Measurements from ENCODE around the gene OR7G3.

The OR7G3 gene

DNA sequence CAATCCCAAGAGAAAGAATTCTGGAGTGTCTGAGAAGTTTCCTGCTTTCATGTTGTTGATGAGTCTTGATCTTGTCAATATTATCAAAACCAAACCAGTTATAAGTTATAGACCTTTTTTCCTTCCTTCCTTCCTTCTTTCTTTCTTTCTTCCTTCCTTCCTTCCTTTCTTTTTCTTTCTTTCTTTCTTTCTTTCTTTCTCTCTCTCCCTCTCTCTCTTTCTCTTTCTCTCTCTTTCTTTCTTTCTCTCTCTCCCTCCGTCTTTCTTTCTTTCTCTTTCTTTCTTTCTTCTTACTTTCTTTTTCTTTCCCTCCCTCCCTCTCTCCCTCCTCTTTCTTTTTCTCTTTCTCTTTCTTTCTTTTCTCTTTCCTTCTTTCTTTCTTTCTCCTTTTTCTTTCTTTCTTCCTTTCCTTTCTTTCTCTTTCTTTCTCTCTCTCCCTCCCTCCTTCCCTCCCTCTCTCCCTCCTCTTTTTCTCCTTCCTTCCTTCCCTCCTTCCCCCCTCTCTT is at the start of gene OR7G3:
OR7G3 (minus strand) TSS at position 51 of the 506 bp plus-strand sequence; CDS start at position 51, 0 bp downstream.
- no peak for DNase-seq

DNA sequence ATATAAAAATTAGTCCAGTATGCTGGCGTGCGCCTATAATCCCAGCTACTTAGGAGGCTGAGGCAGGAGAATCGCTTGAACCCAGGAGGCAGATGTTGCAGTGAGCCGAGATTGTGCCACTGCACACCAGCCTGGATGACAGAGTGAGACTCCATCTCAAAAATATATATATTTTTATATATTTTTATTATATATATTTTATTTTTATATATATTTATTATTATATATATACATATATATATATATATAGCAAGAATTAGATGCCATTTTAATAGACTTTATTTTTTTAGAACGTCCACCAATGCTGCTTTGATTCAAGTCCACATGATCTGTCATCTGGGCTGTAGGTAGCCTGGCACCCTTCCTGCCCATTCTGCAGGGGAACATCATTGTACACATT is 48.6 kb upstream of the OR7G3 start:
- DNase-seq, result no peak

DNA sequence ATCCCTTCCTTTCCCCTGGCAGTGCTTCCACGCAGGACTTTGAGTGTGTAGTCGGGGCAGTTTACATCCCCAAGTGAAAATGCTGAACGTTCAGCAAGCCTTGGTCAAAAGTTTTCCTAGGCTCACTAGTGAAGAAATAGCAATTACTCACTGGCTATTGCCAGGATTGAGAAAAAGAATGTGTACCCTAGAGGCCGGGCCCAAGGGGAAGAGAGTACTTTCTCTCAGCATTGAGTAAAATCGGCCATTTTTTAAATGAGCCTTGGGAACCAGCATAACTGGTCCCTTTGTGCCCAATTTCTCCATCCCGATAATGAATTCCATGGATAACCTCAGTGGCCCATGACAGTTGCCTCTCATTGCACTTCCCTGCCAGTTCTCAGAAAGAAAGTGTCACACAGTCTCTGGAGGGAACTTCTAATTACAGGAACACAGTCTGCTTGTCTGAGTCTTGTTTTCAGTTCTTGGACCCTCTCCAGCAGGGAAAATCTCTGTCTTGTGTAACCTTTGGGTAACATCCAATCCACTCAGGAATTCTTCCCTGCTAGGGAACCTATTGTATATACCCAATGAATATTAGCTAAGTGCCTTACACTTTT is 44.7 kb upstream of the OR7G3 start:
- no peak for DNase-seq

DNA sequence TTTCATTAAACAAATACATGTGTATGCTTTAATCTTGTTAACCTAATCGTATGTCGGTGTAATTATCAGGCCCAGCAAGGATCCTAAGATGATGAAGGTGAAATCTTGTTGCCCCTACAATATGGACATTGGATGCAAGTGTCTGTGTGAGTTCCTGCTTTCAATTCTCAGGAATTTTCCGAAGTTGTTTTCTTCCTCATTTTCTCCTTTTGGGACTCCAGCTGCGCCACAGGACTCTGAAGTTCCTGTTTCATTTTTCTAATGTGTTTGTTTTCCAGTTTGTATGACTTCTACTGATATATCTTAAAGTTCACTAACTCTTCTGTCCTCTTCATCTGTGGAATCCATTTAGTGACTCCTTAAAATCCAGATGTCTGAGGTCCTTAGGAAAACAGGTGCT is 40.1 kb upstream of the OR7G3 start:
- DNase-seq, result no peak

DNA sequence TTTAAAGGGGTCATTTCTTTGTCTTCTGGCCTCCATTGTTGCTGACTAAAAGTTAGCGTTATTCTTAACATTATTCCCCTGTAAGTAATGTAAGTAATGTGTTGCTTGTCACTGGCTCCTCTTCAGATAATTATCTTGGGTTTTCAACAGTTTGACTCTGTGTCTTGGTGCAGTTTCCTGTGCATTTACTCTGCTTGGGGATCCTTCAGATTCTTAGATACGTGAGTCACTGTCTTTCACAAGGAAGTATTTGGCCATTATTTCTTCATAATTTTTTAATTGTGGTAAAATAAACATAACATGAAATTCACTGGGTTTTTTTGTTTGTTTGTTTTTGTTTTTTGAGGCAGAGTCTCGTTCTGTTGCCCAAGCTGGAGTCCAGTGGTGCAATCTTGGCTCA is 38.5 kb upstream of the OR7G3 start:
- no peak for DNase-seq

DNA sequence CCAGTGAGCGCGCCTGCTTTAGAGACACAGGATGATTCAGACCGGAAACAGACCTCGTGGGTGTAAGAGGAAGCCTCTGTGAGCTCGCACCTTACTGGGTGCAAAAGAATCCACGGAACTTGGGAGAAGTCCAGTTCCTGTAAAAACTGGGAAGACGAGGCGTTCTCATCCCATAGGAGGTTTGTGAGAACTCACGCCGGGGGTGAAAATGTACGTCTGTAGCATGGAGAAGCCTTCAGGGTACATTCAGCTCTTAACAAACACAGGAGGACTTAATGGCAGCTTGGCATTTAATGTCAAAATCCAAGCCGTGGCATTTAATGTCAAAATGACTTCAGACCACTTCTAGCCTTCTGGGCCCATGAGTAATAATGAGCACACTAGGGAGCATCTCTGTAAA is 34.7 kb upstream of the OR7G3 start:
- no peak for DNase-seq

DNA sequence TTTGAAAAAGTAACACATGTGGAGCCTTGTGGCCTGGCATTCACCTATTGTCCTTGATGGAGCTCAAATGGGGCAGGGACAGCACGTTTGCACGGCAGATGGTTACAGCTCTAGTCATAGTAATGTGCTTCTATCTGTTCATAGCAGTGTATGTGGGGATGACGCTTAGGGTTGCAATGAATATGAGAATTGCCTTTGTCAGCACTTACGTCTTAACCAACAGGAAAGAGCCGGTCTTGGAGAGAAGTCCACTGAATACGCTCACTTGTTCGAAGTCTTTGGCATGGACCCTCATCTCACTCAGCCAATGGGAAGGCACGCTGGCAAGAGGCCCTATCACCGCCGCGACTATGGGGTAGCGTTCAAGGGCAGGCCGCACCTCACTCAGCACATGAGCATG is 33.1 kb upstream of the OR7G3 start:
- no peak for DNase-seq

DNA sequence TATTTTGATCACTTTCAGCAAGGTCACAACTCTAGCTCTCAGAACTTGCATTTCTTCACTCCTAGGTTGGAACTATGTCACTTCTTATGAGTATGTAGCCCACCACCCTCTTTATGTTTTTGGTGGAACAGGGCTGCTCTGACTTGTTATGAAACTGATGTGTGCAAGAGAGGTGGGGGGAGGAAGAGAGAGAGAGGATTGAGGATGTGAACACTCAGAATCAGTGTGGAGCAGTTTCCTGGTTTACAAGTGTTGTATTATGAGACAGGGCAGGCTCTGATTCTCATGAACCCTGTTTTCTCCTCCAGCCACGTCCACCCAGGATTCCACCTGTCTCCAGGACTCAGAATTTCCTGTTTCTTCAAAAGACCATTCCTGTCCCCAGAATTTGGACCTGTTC is 29.6 kb upstream of the OR7G3 start:
- DNase-seq, result no peak

DNA sequence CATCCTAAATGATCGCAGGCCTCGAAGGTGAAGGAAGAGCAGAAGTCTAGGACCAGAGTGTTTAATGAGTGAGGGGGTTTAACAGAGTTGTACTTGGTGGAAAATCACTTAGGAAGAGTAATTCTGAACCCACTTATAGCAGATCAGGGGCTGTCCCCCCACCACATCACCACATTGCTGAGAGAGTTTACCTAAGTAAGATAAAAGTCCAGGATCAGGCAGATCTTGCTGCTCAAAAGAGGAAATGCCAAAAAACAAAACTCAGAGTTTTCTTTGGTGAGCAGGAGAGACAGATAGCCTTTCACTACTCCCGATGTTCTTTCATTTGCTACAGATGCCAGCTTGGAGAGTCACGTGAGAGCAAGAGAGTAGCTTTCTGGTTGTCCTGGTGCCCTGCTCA is 28.8 kb upstream of the OR7G3 start:
- DNase-seq, result no peak

DNA sequence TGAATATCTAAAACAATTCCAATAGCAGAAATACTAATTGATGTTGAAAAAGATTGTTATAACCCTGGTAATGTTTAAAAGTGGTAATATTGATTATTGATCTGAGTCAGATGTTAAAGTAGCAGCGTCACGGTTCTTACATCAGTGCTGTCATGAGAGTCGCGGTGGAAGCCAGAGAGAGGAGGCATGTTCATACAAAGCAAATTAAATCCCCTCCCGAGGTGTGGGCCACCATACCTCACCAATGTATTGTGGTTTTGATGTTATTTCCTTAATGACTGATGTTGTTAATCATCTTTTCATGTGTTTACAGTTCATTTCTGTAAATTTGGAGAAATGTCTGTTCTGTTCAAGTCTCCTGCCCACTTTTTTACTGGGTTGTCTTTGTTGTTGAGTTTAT is 24.6 kb upstream of the OR7G3 start:
- DNase-seq, result no peak

DNA sequence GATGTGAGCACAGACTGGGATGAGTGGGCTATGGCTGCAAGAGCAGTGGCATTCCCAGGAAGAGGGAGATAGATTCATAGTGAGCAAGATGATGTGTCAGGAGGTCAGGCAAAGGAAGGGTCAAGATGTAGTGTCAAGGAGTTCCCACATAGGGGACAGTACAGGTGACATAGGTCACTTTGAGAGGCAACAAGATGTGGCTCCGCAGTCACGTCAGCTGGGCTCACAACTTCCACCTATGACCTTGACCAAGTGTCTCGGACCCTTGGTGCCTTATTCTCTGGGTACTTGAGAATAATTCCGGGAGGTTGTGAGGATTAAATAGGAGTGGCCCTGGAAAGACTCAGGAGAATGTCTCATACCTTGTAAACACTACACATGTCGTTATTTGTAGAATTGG is 23.9 kb upstream of the OR7G3 start:
- DNase-seq, result no peak

DNA sequence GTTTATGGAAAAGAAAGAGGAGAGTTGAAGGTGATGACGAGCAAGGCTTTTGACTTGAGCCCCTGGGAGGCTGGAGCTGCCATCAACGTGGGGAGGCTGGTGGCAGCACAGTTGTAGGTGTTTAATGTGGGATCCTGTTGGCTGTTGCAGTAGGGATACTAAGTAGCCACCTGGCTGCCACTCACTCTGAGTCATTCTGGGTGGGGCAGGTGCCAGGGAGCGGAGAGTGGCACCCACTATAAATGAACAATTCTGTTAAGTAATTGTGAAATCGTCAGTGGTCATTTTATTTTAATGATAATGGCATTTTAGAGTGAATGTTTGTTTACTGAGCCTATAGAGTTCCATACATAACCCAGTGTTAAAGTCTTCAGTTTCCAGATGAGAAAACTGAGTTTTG is 23.2 kb upstream of the OR7G3 start:
- DNase-seq, result no peak

DNA sequence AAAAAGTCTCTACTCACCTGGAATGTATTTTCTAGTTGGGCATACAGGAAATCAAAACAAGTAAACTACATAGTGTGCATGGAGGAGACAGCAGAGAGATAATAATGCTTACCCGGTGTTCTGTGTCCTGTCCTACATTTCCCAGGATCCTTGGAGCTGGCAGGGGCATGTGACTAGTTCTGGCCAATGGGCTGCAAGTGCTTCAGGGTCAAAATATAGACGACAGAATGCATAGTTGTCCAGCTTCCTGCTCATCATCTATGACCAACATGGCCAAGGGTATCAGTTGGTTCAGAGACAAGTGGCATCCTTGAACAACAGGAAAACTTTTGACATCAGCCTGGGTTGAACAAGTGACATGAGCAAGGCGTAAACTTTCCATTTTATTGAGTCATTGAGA is 21.9 kb upstream of the OR7G3 start:
- no peak for DNase-seq

DNA sequence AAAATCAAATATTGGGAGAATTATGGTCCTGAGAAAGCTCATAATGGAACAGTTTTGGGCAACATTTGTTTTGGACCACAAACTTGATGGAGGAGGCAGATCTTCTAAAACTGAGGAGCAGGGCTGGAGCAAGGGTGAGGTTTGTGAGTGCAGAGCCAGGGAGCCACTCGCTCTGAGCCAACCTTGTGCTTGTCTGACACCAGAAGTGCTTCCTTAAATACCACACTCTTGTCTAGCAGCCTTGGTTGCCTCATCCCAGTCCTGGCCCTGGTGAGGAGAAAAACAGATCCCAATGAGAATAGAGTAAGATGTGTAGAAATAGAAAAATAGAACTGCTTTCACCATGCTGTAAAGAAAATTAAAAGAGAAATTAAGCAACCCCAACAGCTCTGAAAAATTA is 20.1 kb upstream of the OR7G3 start:
- no peak for DNase-seq

DNA sequence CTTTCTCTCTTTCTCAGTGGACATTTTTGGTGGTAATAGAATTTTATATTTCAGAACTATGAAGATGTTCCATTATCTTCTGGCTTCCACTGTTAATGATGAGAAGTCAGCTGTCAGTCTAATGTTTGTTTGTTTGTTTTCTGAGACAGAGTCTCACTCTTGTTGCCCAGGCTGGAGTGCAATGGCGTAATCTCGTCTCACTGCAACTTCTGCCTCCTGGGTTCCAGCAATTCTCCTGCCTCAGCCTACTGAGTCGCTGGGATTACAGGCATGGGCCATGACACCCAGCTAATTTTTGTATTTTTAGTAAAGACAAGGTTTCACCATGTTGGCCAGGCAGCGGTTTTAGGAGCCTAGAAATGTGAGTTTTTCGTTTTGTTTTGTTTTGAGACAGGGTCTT is 18.2 kb upstream of the OR7G3 start:
- DNase-seq, result no peak

DNA sequence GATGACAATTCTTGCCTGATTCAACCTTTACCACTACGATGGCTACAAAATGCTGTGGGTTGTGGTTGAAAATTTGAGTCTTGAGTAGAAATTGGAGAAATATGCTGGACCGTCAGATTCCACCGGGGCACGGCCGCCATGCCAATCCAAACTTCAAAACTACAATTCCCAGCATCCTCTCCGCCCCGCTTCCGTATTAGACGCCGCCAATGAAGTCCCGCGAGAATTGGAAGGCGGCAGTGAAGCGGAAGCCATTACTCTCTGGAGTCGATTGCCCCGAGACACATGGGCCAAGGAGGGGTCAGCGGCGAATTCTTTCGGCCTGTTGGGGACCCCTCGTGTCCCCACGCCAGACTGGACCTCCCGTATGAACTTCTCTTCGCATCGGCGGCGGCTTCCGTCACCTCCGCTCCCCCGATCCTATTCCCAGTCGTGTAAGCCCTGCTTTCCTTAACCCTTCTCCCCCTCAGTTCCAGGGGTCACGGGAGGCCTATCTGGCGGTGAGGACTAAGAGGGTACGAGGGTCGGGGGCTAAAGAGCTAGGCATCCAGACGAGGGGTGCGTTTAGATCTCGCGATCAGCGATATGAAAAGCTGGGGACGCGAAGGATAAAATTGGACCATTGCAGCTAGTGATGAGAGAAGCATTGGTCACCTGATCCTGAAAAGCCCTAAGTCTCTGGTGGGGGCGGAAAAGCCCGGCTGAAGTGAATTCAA is 13.6 kb upstream of the OR7G3 start, which contains the start of gene ZNF317:
ZNF317 (plus strand) TSS at position 239 of the 716 bp plus-strand sequence. CDS start 15,620 bp downstream, outside the sequence.
- peak; percentile 88 to 89 for DNase-seq

DNA sequence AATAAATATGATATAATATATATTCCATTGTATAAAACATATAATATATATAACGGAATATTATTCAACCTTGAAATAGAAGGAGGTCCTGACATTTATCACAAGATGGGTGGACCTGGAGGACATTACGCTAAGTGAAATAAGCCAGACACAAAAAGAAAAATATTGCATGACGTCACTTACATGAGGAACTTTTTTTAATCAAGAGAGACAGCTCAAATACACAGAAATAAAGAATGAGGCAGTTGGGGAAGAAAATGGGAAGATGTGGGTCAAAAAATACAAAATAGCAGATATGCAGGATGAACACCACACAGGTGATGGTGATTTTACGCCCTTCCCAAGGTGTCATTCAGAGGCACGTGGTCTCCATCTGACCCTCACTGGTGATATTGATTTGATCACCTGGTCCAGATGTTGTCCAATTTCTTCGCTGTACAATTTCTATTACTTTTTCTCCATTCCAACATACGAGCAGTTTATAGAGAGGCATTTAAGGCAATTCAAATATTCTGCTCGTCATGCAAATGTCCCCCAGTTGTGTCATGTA is 12.9 kb upstream of the OR7G3 start:
- DNase-seq, result no peak

DNA sequence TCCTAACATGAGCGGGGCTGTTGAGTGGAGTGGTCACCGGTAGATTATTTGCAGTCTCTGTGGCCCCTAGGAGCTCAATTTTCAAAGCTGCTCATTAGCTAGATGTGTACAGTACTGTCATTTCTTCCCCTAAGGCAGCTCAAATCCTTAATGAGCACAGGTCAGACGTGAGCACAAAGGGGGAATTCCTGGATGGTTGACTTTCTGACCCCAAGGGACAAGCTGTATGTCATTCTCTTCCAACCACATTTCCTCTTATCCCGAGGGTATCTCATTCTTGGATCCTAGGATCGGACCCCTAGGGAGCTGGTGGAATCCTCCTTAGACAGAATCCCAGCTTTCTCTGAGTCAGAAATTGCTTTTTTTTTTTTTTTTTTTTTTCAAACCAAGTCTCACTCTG is 5.7 kb upstream of the OR7G3 start:
- no peak for DNase-seq

DNA sequence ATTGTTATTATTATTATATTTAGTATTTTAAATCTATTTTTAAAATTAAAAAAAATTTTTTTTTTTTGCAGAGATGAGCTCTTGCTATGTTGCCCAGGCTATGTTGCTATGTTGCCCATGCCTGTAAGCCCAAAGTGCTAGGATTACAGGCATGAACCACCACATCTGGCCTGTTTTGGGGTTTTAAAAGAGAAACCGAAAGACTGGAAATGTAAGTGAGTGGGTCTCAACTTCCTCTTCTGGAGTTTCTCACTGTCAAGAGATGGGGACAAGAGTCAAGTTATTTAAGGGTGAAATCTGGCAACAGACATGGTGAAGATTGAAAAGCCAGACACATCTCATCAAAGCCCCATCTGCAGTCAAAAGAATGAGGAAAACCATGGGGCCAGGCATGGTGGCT is 4.2 kb upstream of the OR7G3 start:
- DNase-seq, result no peak

DNA sequence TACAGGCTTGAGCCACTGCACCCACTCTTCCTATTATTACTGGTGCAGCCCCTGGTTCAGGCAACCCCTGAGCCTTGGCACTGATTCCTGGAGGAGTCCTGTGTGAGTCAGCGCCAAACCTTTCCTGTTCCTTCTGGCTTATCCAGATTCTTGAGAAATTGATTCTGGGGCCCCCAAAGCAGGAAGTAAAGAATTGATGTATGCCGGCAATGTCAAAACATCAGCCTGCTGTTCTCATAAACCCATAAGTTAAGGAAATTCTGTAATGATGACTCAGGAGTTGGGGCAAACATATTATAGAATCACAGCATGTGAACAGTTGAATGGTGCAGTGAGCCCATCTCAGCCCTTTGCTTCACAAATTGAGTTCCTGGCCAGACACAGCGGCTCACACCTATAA is 1.4 kb upstream of the OR7G3 start:
- DNase-seq, result no peak

DNA sequence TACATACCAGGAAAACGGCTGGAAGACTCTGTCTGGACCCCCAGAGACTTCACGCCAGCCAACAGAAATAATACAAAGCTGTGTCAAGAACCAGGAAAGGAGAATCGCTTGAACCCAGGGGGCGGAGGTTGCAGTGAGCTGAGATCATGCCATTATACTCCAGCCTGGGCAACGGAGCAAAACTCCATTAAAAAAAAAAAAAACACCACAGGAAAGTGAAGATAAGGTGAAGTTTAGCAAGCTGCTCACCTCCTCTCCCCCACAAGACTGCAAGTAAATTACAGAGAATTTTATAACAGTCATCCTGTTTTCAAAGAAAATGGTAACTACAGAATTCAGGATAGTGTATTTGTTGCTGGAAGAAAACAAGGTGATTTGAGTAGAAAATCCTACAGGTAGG is 10.2 kb downstream of the OR7G3 start:
- DNase-seq, result no peak

DNA sequence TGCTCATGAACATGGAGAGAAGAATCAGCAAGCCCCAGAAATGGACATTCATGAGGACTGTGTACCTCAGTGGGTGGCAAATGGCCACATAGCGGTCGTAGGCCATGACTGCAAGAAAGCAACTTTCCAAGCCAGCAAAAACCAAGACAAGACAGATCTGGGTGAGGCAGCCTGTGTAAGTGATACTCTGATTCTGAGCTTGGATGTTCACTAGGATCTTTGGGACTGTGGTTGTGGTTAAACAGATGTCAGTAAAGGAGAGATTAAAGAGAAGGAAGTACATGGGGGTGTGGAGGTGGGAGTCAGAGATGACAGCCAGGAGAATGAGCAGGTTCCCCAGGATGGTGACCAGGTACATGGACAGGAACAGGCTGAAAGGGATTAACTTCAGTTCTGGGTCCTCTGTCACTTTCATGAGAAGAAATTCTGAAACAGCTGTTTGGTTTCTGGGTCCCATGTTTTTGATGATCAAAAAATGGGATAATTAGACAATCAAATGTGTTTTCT is 11.4 kb downstream of the OR7G3 start, which contains the start of gene OR7G1:
OR7G1 (minus strand) TSS at position 457 of the 507 bp plus-strand sequence; CDS start at position 457, 0 bp downstream.
- DNase-seq, result no peak

DNA sequence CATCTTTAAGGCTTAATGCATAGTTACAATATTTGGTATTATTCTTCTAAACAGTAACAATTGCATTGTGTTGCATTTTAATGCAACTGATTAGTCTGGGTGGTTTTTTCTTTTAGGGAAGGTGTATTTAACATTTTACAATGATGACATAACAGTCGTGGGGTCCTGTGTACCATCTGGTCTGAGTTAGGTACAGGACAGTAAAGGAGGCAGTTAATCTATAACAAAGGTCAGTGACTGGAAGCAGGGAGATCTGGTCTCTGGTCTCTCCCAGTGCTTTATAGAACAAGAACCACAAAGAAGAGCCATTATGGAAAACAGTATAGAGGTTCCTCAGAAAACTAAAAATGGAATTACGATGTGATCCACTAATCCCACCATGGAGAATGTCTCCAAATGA is 16.8 kb downstream of the OR7G3 start:
- DNase-seq, result no peak

DNA sequence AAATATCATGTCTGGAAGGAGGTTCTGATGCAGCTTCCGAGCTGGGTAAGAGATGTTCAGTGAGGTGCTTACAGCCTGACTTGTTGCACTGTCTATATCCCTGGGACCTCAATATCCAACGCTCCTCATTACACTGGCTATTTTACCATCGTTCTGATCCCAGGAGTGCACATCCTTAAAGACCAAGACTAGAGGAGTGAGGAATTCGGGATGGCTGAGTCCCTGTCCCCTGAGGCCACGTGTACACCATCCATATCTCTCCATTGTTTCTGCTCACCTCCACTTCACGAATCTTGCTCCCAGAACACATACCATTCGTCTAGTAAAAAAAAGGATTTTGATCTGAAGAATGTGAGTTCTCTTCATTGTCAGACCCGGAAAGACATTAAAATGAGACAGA is 19.4 kb downstream of the OR7G3 start, which contains the start of gene OR7G2:
OR7G2 (minus strand) TSS at position 101 of the 400 bp plus-strand sequence. CDS start 4,232 bp downstream, outside the sequence.
- no peak for DNase-seq
